Gastroesophageal sphincter (tissue), 3 donors: ENCODE measurements around the gene RAB26.

ENCODE experiments used
- POLR2AphosphoS5 ChIP-seq: sonication (generic); formaldehyde crosslinking; IDR thresholded peaks from one replicate; pipeline ENCODE4 v1.6.1; 2017; ENCODE audit warnings: antibody characterized with exemption
- TF ChIP-seq, protein P1 (sequence below), 4 experiments: fragments of 200-600 bp in 2 of 4; fragments of 450-650 bp in 2 of 4; sonication (generic) in 1 of 4; IDR thresholded peaks; one replicate each; pipeline ENCODE4 v1.5.1; 2017 to 2019; ENCODE audit warnings: antibody characterized with exemption in 4 of 4, mild to moderate bottlenecking in 2 of 4, moderate library complexity in 2 of 4

DNA sequence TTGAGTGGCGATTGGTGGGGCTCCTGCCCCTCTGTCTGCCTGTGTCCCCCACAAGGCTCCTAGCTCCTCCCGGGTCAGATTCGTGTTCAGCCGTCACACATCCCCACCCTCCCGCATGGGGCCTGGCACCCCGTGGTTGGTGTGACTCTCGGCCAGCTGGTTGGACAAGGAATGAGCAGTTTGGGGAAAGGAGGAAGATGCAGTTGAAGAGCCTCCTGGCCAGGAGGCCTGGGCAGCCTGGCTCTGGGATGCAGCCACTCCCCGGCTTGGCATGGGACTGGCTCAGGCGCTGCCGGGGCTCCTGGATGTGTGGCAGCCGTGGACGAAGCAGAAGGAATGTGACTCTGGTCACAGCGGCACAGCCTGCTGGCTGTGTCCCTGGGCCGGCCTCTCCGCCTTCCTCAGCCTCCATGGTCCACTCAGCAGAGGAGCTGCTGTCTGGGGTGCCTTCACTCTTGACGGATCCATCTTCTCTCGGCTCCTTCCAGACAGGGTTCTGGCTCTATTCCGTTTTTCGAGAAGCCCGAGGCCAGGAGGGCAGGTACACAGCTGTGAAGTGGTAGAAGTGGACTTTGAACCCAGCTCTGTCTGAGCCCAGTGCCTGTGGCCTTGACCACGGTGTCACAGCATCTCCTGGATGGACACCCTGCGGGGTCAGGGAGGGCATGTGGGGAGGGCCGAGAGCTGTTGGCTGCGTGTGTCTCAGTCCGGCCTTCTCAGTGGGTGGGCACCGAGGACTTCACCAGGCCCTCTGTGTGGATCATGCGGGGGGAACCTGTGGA lies 9.2 kb downstream of the RAB26 start:
- TF ChIP-seq, protein P1, sequence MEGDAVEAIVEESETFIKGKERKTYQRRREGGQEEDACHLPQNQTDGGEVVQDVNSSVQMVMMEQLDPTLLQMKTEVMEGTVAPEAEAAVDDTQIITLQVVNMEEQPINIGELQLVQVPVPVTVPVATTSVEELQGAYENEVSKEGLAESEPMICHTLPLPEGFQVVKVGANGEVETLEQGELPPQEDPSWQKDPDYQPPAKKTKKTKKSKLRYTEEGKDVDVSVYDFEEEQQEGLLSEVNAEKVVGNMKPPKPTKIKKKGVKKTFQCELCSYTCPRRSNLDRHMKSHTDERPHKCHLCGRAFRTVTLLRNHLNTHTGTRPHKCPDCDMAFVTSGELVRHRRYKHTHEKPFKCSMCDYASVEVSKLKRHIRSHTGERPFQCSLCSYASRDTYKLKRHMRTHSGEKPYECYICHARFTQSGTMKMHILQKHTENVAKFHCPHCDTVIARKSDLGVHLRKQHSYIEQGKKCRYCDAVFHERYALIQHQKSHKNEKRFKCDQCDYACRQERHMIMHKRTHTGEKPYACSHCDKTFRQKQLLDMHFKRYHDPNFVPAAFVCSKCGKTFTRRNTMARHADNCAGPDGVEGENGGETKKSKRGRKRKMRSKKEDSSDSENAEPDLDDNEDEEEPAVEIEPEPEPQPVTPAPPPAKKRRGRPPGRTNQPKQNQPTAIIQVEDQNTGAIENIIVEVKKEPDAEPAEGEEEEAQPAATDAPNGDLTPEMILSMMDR (IDR thresholded peaks at IDR 0.05), result no peak
- TF ChIP-seq POLR2AphosphoS5, result no peak
